ENCODE results near the gene PI4KA.

DNA sequence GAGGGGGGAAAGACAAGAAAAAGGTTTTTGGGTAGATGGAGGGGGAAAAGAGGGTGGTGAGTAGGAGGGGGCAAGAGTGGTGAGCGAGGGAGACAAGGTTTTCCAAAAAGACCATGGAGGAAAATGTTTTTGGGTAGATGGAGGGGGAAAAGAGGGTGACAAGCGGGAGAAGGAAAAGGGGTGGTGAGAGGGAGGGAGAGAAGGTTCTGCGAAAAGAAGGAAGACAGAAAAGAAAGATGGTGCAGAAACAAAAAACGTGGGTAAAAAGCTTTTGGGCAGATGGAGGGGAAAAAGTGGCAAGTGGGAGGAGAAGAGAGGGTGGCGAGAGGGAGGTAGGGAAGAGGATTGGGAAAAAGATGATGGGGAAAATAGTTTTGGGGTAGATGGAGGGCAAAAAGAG, 200.6 kb downstream of the PI4KA start:
- TF ChIP-seq, protein P1, sequence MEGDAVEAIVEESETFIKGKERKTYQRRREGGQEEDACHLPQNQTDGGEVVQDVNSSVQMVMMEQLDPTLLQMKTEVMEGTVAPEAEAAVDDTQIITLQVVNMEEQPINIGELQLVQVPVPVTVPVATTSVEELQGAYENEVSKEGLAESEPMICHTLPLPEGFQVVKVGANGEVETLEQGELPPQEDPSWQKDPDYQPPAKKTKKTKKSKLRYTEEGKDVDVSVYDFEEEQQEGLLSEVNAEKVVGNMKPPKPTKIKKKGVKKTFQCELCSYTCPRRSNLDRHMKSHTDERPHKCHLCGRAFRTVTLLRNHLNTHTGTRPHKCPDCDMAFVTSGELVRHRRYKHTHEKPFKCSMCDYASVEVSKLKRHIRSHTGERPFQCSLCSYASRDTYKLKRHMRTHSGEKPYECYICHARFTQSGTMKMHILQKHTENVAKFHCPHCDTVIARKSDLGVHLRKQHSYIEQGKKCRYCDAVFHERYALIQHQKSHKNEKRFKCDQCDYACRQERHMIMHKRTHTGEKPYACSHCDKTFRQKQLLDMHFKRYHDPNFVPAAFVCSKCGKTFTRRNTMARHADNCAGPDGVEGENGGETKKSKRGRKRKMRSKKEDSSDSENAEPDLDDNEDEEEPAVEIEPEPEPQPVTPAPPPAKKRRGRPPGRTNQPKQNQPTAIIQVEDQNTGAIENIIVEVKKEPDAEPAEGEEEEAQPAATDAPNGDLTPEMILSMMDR (conservative IDR thresholded peaks at IDR 0.05 in 1 of 2, IDR thresholded peaks at IDR 0.05 in 1 of 2; ENCODE audit: low read depth in 1 of 2, low read length in 2 of 2), result no peak
- no peak for TF ChIP-seq EZH2 (IDR thresholded peaks at IDR 0.05; ENCODE audit: low read length, missing control alignments)
